Measurements from ENCODE around the gene KLF5.

Gene KLF5

GRCh38 chr13:73109969-73110368 lies 51.2 kb downstream of the KLF5 start:
- Mint-ChIP-seq H3K36me3 (no peaks in the 10 kb centered on the region), H3K4me1 (no peaks in the 10 kb centered on the region), H3K27ac (no peak overlapping the region), H3K4me3 (no peak overlapping the region), H3K9me3 (no peaks in the 10 kb centered on the region), H3K27me3 (peaks cover 1% of the 10 kb centered on the region)
- no peak for DNase-seq (ENCODE audit: low spot score in 2 of 2)
- no peak for ATAC-seq (ENCODE audit: low read depth)

- peaks cover 1% of the 10 kb centered on the region for H3K27me3 Mint-ChIP-seq
- DNase-seq (ENCODE audit: low spot score in 2 of 2): no peak
- no peak for ATAC-seq (ENCODE audit: low read depth)
Observed at GRCh38 chr13:73110814-73111213, 52.0 kb downstream of the KLF5 start.

GRCh38 chr13:73111331-73111730 lies 52.5 kb downstream of the KLF5 start:
- DNase-seq (ENCODE audit: low spot score in 2 of 2): no peak
- ATAC-seq (ENCODE audit: low read depth): no peak

More at GRCh38 chr13:73110814-73111213, 52.0 kb downstream of the KLF5 start:
- Mint-ChIP-seq H3K27ac (no peak overlapping the region), H3K36me3 (no peaks in the 10 kb centered on the region), H3K9me3 (no peaks in the 10 kb centered on the region), H3K4me3 (no peak overlapping the region), H3K4me1 (no peaks in the 10 kb centered on the region)

GRCh38 chr13:73119612-73120011 lies 60.8 kb downstream of the KLF5 start:
- Mint-ChIP-seq H3K4me3 (no peak overlapping the region), H3K27ac (no peak overlapping the region)

More at GRCh38 chr13:73111331-73111730, 52.5 kb downstream of the KLF5 start:
- no peak overlapping the region for H3K4me3 Mint-ChIP-seq
- H3K9me3 Mint-ChIP-seq: no peaks in the 10 kb centered on the region
- H3K4me1 Mint-ChIP-seq: no peaks in the 10 kb centered on the region
- H3K27me3 Mint-ChIP-seq: peaks cover 1% of the 10 kb centered on the region
- H3K36me3 Mint-ChIP-seq: no peaks in the 10 kb centered on the region
- no peak overlapping the region for H3K27ac Mint-ChIP-seq

More at GRCh38 chr13:73119612-73120011, 60.8 kb downstream of the KLF5 start:
- Mint-ChIP-seq H3K27me3 (no peaks in the 10 kb centered on the region), H3K9me3 (no peaks in the 10 kb centered on the region), H3K4me1 (no peaks in the 10 kb centered on the region), H3K36me3 (no peaks in the 10 kb centered on the region)
- ATAC-seq (ENCODE audit: low read depth): no peak
- no peak for DNase-seq (ENCODE audit: low spot score in 2 of 2)

Data from memory B cell (primary cell).